Head of caudate nucleus (tissue), 42 donors: Measurements from ENCODE around the gene SCARB1.
A peak's percentile ranks its signal among the peaks of the same experiment; 100 is the strongest.

Experiments
- DNase-seq, 42 donors: peaks; one replicate each; pipeline versions ENCODE4 v3.0.0 to v3.0.0-alpha.2; 2020 to 2021; ENCODE audit warnings: mixed read lengths in 7 of 42
- intact Hi-C: fragments of 100-400 bp; cut with DNase I; formaldehyde crosslinking; loops from one replicate; pipeline ENCODE4 v1.15.0; 2022

SCARB1 gene

GRCh38 chr12:124812356-124812755, 51.3 kb downstream of the SCARB1 start:
- intact Hi-C loops, result no loop called here
- DNase-seq, result no peak

GRCh38 chr12:124811633-124812032, 52.0 kb downstream of the SCARB1 start:
- intact Hi-C loops, result no loop called here
- DNase-seq, result no peak

DNA sequence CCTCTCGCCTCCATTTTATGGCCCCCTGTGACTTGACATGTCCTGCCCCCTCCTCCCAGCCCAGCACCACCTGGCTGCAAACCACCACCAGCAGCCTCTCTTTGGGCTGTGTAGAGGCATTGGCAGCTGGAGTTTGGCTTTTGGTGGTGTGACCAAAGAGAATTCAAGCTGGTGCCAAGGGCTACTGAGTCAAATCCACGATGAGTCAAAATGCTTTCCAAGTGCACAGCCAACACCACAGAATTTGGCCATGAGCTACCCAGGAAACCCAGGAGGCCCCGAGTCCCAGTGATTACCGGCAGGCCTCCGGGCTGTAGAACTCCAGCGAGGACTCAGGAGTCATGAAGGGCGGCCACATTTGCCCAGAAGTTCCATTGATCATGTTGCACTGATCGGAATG, 53.8 kb downstream of the SCARB1 start:
- DNase-seq, result no peak
- intact Hi-C loops, result no loop called here

DNA sequence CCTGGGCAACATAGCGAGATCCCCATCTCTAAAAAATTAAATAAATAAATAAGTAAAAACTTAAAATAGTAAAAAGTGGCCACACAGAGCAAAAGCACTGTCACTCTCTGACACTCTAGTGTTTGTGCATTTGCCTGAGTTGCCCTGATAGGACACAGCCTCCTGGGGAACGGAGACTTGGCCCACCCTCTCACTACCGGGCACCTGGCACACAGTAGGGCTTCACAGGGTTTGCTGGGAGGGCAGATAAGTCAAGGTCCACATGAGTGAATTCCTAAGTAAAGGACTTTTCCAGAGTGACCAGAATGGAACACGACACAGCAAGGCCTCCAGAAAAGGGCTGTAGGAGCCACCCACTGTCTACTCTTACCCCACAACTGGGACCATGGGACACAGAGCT, 54.3 kb downstream of the SCARB1 start:
- DNase-seq, result no peak
- intact Hi-C loops, result no loop called here

GRCh38 chr12:124808272-124808671, 55.4 kb downstream of the SCARB1 start:
- intact Hi-C loops, result no loop called here
- no peak for DNase-seq

DNA sequence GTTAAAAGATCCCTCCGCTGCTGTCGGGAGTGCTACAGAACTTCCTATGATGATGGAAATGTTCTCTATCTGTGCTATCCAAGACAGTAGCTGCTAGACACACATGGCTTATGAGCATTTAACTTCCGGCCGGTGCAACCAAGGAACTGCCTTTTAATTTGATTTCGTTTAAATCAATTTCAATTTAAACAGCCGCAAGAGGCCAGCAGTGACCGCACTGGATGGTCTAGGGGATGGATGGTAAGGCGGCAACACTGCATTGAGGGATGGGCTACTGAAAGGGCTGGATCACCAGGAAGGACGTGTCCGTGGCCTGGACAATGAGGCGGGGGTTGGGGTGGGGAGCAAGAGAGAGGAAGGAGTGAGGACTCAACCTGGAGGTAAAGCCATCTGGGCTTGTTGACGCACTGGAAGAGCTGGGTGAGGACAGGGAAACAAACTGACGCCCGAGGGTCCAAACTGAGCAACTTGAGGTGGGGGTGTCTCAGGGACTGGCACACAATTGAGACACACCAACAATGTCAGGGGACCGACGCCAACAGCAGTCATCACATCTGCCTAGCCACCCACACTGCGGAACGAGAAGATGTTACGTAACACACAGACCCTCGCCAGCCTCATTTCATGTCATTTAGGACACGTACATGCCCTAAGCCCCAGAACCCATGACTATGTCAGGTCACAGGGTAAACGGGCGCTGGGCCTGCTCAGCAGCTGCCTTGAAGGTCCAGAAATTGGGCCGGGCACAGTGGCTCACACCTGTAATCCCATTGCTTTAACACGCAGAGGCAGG, 57.6 kb downstream of the SCARB1 start:
- intact Hi-C loops, result no loop called here
- no peak for DNase-seq

GRCh38 chr12:124805050-124805449, 58.6 kb downstream of the SCARB1 start:
- no peak for DNase-seq
- intact Hi-C loops, result no loop called here

DNA sequence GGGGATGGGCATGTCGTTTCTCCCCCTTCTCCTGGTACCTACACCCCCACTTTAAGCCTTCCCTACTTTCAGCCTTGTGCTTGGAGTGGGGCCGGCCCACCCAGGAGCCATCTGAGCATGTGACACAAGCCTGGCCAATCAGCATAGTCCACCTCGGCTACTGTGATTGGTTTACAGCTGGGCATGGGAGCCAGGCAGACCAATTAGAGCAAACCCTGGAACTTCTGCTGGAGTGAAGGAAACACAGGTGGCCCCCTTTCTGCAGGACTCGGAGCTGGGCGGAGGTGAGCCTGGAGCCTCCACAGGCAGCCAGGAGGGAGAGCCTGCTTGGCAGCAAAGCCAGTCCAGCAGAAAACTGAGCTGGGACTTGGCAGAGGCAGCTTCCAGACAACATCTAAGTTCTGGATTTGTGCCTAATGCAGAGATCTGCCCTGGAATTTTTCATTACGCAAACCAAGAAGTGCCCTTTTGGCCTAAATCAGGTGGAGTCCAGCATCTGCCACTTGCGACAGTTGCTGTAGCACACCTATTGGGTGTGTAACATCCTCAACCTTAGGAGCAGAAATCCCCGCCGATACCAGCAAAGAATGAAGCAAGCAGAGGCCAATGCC, 59.5 kb downstream of the SCARB1 start:
- peak; percentile 34 to 86 (median 66) for DNase-seq
- intact Hi-C loops, result no loop called here

DNA sequence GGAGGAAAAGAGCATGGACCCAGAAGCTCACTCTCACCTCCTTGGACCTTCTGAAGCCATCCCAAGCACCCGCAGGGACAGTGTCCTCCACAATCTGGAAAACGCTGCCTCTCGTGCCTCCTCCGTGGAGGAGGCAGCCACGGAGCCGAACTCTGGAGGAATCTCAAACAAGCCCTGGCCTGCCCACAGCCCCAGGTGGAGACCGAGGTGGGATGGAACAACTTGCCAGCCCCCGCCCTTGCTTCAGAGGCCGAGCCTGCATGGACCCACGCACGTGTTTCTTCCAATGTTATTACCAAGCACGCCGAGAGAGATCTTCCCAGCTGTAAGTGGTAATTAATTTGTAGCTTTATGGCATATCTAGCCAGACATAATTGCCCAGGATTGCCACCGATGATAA, 61.3 kb downstream of the SCARB1 start:
- no peak for DNase-seq
- intact Hi-C loops, result no loop called here

DNA sequence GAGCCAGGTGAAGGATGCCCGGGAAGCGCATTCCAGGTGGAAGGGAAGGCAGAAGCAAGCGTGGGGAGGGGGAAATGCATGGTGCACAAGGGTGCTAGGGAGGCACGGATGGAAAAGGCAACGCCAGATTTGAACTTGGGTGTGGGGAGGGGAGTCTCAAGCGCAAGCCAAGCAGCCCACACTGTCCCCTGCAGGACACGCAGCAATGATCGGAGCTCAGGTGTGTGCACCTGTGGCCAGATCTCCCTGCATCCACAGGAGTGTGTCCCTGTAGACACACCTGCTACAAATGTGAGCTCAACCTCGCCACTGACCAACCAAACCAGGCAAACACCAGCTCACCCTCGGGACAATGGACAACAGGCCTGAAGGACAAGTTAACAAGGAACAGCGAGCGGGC, 63.2 kb downstream of the SCARB1 start:
- DNase-seq, result no peak
- intact Hi-C loops, result no loop called here

- DNase-seq, result no peak
- intact Hi-C loops, result no loop called here
These were observed 66.3 kb downstream of the SCARB1 start for GRCh38 chr12:124797321-124797720.

DNA sequence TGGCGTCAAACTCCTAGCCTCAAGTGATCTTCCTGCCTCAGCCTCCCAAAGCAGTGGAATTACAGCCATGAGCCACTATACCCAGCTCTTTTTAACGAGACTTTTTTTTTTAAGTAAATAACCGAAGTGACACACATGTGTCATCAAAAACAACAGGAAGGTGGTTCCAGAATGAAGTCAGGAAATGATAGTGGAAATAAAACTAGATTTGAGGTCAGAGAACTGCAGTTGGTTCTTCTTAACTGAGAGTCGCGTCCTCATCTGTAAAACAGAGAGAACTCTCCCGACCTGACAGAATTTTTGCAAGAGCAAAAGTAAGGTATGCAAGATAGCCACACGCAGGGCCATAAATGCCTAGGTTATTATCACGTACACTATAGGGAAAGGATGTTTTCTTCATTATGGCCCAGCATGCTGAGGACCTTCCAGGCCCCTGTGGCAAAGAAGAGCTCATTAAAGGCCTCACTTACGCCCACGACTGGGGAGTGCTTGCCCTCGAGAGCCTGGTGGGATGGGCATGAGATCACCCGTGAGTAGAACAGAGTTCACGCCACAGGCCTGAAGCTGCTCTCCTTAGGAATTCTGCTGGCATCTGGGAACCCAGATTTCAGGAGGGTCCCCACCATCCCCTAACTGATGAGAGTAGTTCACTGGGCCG, 67.2 kb downstream of the SCARB1 start:
- intact Hi-C loops, result no loop called here

DNA sequence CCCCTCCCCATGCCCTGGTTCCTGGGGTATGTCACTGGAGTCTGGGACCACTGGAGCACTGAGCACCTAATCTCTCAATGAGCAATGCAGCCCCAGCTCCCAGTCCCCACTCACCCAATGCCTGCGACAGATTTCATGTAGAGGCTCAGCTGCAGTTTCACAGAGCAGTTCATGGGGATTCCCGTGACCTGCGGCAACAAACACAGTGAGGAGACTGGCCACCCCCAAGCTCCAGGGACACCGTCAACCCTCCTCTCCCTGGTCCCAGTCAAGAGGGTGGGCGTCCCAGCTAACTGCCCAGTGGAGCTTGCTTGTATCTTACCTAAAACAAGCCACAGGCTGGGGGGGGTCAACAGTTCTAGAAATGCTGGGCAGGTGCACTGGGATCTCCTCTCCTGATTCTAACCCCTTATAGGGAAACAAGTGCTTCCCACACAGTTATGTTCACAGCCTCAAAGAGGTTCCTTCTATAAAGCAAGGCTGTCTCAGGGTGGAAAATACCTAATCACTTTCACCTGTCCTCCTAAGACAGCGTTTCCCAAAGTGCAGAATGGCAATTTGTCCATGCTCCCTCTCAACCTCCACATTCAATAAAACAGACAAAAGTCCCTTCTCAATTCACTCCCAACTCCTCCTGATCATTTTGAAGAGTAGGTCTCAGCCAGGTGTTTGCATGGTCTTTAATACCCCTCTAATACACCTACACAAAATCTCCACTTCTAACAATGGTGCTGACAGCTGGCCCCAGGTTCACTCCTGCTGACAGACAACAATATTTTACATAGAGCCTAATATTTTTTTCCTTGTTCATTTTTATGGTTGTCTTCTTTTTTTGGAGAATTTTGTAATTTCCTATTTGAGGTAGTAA, 68.3 kb downstream of the SCARB1 start:
- intact Hi-C loops, result no loop called here
- DNase-seq, result no peak

More for the DNA sequence above, 67.2 kb downstream of the SCARB1 start:
- no peak for DNase-seq

DNA sequence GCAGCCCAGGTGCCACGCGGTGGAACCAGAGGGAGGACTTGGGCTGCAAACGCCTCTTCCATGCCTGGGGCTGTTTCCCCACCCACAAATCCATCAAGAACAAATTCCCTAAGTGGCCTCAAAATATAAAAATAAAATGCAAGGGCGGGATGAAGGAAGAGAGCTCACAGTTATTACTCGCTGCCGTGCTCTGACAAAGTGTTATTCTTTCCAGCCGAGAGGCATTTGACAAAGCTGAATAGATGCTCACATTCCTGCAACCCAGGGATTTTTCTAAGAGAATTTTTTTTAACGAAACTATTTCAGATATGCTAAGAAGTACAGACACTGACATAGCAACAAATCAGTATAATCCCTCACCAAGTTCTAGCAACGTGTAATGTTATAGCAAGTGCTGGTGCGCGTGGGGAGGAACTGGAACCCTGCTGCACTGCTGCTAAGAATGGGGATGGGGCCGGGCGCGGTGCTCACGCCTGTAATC, 70.7 kb downstream of the SCARB1 start:
- intact Hi-C loops, result no loop called here
- peak in 19 of 42 donors; percentile 27 to 80 (median 55) for DNase-seq

- intact Hi-C loops, result no loop called here
These were observed 71.5 kb downstream of the SCARB1 start for GRCh38 chr12:124792156-124792555.

DNA sequence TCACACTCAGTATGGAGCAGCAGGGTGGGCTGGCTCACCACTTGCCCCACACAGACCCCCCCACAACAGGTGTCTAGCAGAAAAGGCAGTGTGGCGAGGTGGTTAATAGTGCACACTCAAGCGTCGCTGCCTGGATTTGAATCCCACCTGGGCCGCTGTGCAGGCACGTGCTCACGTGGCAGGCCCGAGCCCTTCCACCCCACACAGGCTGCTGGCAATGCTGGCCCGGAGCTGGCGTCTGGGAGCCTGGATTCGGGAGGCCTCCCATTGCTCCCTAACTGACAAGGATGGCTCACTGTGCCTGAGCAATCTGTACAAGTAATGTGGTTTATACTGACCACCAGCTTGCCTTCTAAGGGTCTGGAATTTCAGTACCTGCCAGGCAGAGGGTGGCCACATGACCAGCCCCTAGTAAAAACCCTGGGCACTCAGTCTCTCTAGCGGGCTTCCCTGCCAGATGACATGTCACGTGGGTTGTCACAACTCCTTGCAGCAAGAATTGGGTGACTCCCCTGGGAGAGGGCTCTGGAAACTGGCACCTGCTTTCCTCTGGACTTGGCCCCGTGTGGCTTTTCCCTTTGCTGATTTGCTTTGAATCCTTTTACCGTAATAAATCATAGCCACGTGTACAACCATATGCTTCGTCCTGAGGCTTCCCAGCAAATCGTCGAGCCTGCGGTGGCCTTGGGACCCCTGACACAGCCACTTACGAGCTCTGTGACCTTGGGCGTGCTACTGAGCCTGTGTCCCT, 72.8 kb downstream of the SCARB1 start:
- intact Hi-C loops, result no loop called here
- no peak for DNase-seq

More at GRCh38 chr12:124792156-124792555, 71.5 kb downstream of the SCARB1 start:
- no peak for DNase-seq

DNA sequence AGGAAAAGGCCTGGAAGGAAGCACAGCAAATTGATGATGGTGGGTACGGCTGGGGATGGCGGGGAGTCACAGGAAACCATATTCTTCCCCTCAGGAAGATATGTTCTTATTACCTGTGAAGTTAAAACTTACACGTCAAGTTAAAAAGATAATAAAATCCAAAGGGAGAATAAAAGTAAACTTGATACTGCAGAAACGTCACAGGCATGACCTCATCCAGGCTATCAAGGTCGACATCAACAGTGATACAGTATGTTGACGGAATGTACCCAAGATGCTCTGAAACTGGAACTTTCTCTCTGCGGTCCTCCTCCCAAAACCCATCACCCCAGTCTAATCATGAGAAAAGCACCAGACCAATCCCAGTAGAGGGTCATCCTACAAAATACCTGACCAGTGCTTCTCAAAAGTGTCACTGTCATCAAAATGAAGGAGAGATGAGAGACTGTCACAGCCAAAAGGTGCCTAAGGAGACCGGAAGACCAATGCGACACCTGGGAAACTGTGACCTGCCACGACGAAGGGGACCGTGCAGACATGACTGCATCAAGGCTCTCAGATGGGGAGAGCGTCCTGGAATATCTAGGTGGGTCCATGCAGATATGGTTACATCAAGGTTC, 74.6 kb downstream of the SCARB1 start:
- DNase-seq, result no peak
- intact Hi-C loops, result loop anchor here (10.0 kb wide), 1 partner anchor 116 kb away; no protein-coding TSS in a partner anchor
